Astrocyte (in vitro differentiated cells and primary cell): ENCODE measurements around the gene AP5S1. TPM values are rescaled to one million over a fixed set of nuclear protein-coding genes. Genes with fewer than 3 reads are reported as not detected.
A peak's percentile ranks its signal among the peaks of the same experiment; 100 is the strongest.

ENCODE experiments used
- DNase-seq: peaks from one replicate; pipeline ENCODE4 v3.0.0-alpha.2; 2010; ENCODE audit warnings: low read depth
- FAIRE-seq: peaks from 2 replicates; lab custom pipeline; 2011; peaks lifted over from hg19 to GRCh38; lab: Jason Lieb, UNC
- H2AFZ ChIP-seq: 2 replicates; pipeline ENCODE4 v1.6.0; 2012; ENCODE audit warnings: low read depth, low read length, inconsistent platforms
- H3K27ac ChIP-seq: 2 replicates; pipeline ENCODE4 v1.5.1; 2011; ENCODE audit warnings: low read depth, low read length, inconsistent platforms
- H3K27me3 ChIP-seq: 2 replicates; pipeline ENCODE4 v1.6.0; 2011; ENCODE audit warnings: low read length, inconsistent platforms; ENCODE audit not compliant: insufficient read depth
- H3K36me3 ChIP-seq: 2 replicates; pipeline ENCODE4 v1.5.1; 2011; ENCODE audit warnings: low read length, inconsistent platforms; ENCODE audit not compliant: insufficient read depth
- H3K4me1 ChIP-seq: 2 replicates; pipeline ENCODE4 v1.5.1; 2011; ENCODE audit warnings: low read length, inconsistent platforms; ENCODE audit not compliant: insufficient read depth
- H3K4me2 ChIP-seq: 2 replicates; pipeline ENCODE4 v1.6.0; 2012; ENCODE audit warnings: low read length, inconsistent platforms
- H3K4me3 ChIP-seq: 2 replicates; pipeline ENCODE4 v1.5.1; 2011; ENCODE audit warnings: low read depth, mild to moderate bottlenecking, low read length, inconsistent platforms; ENCODE audit not compliant: insufficient read depth
- H3K79me2 ChIP-seq: 2 replicates; pipeline ENCODE4 v1.6.0; 2012; ENCODE audit warnings: mild to moderate bottlenecking, low read length, inconsistent platforms; ENCODE audit not compliant: insufficient read depth
- H3K9ac ChIP-seq: 2 replicates; pipeline ENCODE4 v1.6.0; 2012; ENCODE audit warnings: mild to moderate bottlenecking, low read length, inconsistent platforms
- H3K9me3 ChIP-seq: 2 replicates; pipeline ENCODE4 v1.5.1; 2012; ENCODE audit warnings: low read depth, mild to moderate bottlenecking, low read length, inconsistent platforms; ENCODE audit not compliant: insufficient read depth
- H4K20me1 ChIP-seq: 2 replicates; pipeline ENCODE4 v1.6.0; 2012; ENCODE audit warnings: low read length, inconsistent platforms; ENCODE audit not compliant: insufficient read depth
- H3K27ac Mint-ChIP-seq: one replicate; pipeline ENCODE4 v1.8.0; 2021; ENCODE audit warnings: mild to moderate bottlenecking, mixed read lengths; ENCODE audit not compliant: unreplicated experiment
- H3K27me3 Mint-ChIP-seq: one replicate; pipeline ENCODE4 v1.8.0; 2021; ENCODE audit warnings: low read depth, mixed read lengths; ENCODE audit not compliant: unreplicated experiment
- H3K36me3 Mint-ChIP-seq: one replicate; pipeline ENCODE4 v1.8.0; 2021; ENCODE audit warnings: low read depth, mixed read lengths; ENCODE audit not compliant: unreplicated experiment
- H3K4me1 Mint-ChIP-seq: one replicate; pipeline ENCODE4 v1.8.0; 2021; ENCODE audit warnings: low read depth, mixed read lengths; ENCODE audit not compliant: unreplicated experiment
- H3K4me3 Mint-ChIP-seq: one replicate; pipeline ENCODE4 v1.8.0; 2021; ENCODE audit warnings: mild to moderate bottlenecking, moderate library complexity, mixed read lengths; ENCODE audit not compliant: unreplicated experiment
- H3K9me3 Mint-ChIP-seq: one replicate; pipeline ENCODE4 v1.8.0; 2021; ENCODE audit warnings: mild to moderate bottlenecking, mixed read lengths; ENCODE audit not compliant: unreplicated experiment
- CTCF ChIP-seq: IDR thresholded peaks from 2 replicates; pipeline ENCODE4 v1.5.1; 2011; ENCODE audit warnings: low read depth, mild to moderate bottlenecking, inconsistent platforms, low read length, moderate library complexity; ENCODE audit not compliant: insufficient read depth
- EZH2 ChIP-seq: IDR thresholded peaks from 2 replicates; pipeline ENCODE4 v1.6.1; 2012; ENCODE audit warnings: mild to moderate bottlenecking, low read length, inconsistent platforms; ENCODE audit not compliant: insufficient read depth
- total RNA-seq: library from RNA; stranded (reverse); gene quantifications from 2 replicates; pipeline ENCODE4 v1.2.1, GENCODE V29; 2021

The AP5S1 gene
- total RNA-seq, 1 donor from 2014 or later, result 12.6 TPM

DNA sequence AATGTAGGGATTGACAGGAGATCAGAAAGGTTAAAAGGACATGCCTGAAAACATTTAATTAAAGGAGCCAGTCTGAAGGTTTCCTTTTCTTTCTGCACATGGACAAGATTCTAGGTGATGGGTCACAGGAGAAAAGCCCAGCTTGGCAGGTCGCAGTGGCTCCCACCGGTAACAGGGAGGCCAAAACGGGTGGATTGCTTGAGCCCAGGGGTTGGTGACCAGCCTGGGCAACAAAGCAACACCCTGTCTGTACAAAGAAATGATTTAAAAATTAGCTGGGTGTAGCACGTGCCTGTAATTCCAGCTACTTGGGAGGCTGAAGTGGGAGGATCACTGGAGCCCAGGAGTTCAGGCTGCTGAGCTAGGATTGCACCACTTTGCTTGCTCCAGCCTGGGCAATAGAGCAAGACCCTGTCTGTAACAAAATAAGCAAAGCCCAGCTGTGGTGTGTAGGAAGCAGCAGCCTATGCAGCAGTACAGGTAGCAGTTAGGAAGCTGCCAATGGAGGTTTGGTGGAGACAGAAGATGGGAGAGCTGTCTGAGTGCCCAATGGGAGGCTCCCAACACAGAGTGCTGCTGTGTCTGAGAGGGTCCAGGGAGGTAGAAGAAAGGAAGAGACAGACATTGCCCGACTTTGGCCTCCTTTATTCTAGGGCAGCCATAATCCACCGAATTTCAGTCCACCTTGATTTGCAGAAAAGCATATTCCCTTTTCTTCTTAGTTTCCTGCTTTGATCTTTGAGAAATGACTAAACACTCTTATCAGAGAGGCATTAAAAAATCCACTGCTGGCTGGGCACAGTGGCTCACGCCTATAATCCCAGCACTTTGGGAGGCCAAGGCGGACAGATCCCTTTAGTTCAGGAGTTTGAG, 7.1 kb upstream of the AP5S1 start:
- Mint-ChIP-seq H3K4me3 (no peak overlapping the region), H3K36me3 (peaks cover 1% of the 10 kb centered on the region), H3K27ac (peak overlapping the region; percentile 19), H3K4me1 (peaks cover 7% of the 10 kb centered on the region), H3K27me3 (peaks cover 9% of the 10 kb centered on the region), H3K9me3 (no peaks in the 10 kb centered on the region)
- TF ChIP-seq EZH2 (no peak), CTCF (no peak)
- Histone ChIP-seq H3K79me2 (no peaks in the 10 kb centered on the region), H3K9me3 (no peaks in the 10 kb centered on the region), H3K27ac (no peak overlapping the region), H2AFZ (no peak overlapping the region), H3K4me3 (no peak overlapping the region), H3K27me3 (no peaks in the 10 kb centered on the region), H3K9ac (no peak overlapping the region), H3K36me3 (no peaks in the 10 kb centered on the region), H3K4me1 (peaks cover 24% of the 10 kb centered on the region), H4K20me1 (no peaks in the 10 kb centered on the region), H3K4me2 (no peak overlapping the region)
- FAIRE-seq (no peak), DNase-seq (no peak)

- Mint-ChIP-seq H3K27me3 (peaks cover 9% of the 10 kb centered on the region), H3K9me3 (no peaks in the 10 kb centered on the region), H3K36me3 (peaks cover 1% of the 10 kb centered on the region), H3K4me1 (peaks cover 6% of the 10 kb centered on the region), H3K4me3 (no peak overlapping the region), H3K27ac (no peak overlapping the region)
- no peaks in the 10 kb centered on the region for H3K36me3 ChIP-seq
- H3K4me3 ChIP-seq, result no peak overlapping the region
- H4K20me1 ChIP-seq, result no peaks in the 10 kb centered on the region
- H3K4me2 ChIP-seq, result no peak overlapping the region
- H3K4me1 ChIP-seq, result peaks cover 24% of the 10 kb centered on the region
- H3K9ac ChIP-seq, result no peak overlapping the region
- TF ChIP-seq EZH2, result no peak
- TF ChIP-seq CTCF, result no peak
- FAIRE-seq (no peak), DNase-seq (no peak)
- no peaks in the 10 kb centered on the region for H3K9me3 ChIP-seq
- no peak overlapping the region for H2AFZ ChIP-seq
- no peaks in the 10 kb centered on the region for H3K79me2 ChIP-seq
- no peaks in the 10 kb centered on the region for H3K27me3 ChIP-seq
- no peak overlapping the region for H3K27ac ChIP-seq
Measured at GRCh38 chr20:3813848-3814581, 6.3 kb upstream of the AP5S1 start.
